ENCODE results near the gene PITX1. TPM values are rescaled to one million over a fixed set of nuclear protein-coding genes. Genes with fewer than 3 reads are reported as not detected.

PITX1 gene
- total RNA-seq, 2 donors from 2014 or later: not detected

DNA sequence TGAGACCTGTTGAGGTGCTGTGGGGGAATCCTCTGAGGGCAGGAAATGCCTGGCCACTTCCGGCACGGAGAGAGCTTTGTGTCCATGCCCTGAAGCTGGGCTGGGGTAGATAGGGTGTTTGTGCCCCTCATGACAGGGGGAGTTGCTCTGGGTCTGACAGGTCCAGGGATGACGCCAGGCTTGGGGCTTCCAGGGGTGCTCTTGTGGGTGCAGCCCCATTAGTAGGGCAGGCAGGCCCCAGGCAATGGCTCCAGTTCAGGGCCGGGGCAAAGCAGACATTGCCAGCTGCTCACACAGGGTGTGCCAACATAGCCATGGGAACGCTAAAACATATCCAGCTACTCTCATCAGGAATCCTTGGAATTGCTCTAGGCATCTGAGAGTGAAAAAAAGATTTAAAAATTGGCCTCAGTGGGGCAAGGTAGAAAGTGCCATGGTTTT is 21.1 kb downstream of the PITX1 start:
- no peaks in the 10 kb centered on the region for H3K9me3 ChIP-seq
- intact Hi-C loops (cut with DNase I): no loop called here
- peaks cover 16% of the 10 kb centered on the region for H3K4me1 ChIP-seq
- no peaks in the 10 kb centered on the region for H3K36me3 ChIP-seq (replicated peaks in 1 of 2; ENCODE audit: insufficient read depth in 1 of 2, low read depth in 2 of 2)
- WGBS, 2 donors: 52 to 66% methylated on average over 4 to 5 of the region's 5 CpGs
- H3K27ac ChIP-seq: no peak overlapping the region
- TF ChIP-seq POLR2A (IDR thresholded peaks at IDR 0.05): no peak
- no peak overlapping the region for H3K4me3 ChIP-seq
- no peaks in the 10 kb centered on the region for H3K27me3 ChIP-seq
- DNase-seq: no peak
- no peak for ATAC-seq

DNA sequence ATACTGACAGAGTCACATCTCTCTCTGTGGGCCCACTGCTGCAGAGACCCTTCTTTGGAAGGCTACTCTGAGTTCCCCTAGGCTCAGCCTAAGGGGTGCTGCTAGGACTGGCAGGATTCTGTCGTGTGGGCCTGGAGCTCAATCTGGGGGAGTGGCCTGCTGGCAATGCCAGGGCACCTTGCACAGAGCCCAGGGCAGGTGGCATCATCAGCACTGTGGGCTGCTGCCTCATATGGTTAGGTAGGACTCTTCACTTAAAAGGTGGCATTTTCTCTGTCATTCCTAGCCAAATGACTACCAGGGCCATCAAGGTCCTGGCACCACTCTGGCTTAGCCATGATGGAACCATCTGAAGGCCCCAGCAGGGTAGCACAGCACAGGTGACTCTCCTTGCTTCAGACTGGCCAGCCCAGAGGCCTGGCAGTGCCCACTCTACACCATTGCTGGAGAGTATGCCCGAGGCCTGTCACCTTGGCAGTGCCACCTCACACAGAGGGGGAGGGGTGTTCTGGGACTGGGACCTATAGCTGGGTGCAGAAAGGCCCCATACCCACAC is 21.9 kb downstream of the PITX1 start:
- no peaks in the 10 kb centered on the region for H3K9me3 ChIP-seq
- H3K36me3 ChIP-seq (replicated peaks in 1 of 2; ENCODE audit: insufficient read depth in 1 of 2, low read depth in 2 of 2): no peaks in the 10 kb centered on the region
- no peaks in the 10 kb centered on the region for H3K27me3 ChIP-seq
- TF ChIP-seq POLR2A (IDR thresholded peaks at IDR 0.05): no peak
- TF ChIP-seq, protein P1, sequence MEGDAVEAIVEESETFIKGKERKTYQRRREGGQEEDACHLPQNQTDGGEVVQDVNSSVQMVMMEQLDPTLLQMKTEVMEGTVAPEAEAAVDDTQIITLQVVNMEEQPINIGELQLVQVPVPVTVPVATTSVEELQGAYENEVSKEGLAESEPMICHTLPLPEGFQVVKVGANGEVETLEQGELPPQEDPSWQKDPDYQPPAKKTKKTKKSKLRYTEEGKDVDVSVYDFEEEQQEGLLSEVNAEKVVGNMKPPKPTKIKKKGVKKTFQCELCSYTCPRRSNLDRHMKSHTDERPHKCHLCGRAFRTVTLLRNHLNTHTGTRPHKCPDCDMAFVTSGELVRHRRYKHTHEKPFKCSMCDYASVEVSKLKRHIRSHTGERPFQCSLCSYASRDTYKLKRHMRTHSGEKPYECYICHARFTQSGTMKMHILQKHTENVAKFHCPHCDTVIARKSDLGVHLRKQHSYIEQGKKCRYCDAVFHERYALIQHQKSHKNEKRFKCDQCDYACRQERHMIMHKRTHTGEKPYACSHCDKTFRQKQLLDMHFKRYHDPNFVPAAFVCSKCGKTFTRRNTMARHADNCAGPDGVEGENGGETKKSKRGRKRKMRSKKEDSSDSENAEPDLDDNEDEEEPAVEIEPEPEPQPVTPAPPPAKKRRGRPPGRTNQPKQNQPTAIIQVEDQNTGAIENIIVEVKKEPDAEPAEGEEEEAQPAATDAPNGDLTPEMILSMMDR (IDR thresholded peaks at IDR 0.05): no peak
- WGBS, 2 donors: 91 to 100% methylated on average over 1 to 2 of the region's 2 CpGs
- DNase-seq: no peak
- H3K4me1 ChIP-seq: peaks cover 16% of the 10 kb centered on the region
- ATAC-seq: no peak
- H3K4me3 ChIP-seq: no peak overlapping the region
- H3K27ac ChIP-seq: no peak overlapping the region
- intact Hi-C loops (cut with DNase I): no loop called here

DNA sequence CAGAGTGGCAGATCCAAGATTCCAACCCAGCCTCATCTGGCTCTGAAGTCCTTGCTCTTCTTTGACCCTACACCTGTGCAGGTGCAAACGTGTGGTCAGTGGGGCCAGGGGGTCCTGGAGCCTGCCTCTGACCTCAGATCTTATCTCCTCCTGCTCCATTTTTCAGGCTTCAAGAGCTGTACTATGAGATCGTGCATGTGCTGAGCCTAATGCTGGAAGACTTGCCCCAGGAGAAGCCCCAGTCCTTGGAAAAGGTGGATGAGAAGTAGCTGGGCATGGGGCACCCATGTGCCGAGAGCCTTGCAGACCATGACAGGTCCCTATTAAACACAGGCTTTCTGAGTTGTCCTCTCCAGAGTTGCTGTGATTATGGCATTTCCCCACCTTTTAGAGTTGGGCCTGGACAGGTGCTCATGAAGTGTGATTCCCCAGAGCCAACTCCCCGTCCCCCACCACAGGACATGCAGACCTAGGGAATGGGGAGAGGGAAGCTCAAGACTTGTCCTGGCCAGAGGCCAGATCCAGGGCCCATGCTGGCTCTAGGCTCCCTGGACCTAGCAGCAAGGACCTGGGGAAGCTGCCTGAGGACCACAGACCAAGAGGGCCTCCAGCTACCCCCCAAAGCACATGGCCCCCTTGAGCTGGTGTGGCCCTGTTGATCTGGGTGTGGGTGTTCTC is 22.5 kb downstream of the PITX1 start:
- Histone ChIP-seq H3K27ac (no peak overlapping the region), H3K9me3 (no peaks in the 10 kb centered on the region), H3K27me3 (no peaks in the 10 kb centered on the region), H3K4me3 (no peak overlapping the region), H3K4me1 (peaks cover 16% of the 10 kb centered on the region), H3K36me3 (replicated peaks in 1 of 2; ENCODE audit: insufficient read depth in 1 of 2, low read depth in 2 of 2) (no peaks in the 10 kb centered on the region)
- no peak for DNase-seq
- intact Hi-C loops (cut with DNase I): no loop called here
- TF ChIP-seq, protein P1 (IDR thresholded peaks at IDR 0.05): no peak
- TF ChIP-seq POLR2A (IDR thresholded peaks at IDR 0.05): no peak
- ATAC-seq: no peak
- WGBS, 2 donors: 87 to 92% methylated on average over 2 to 4 of the region's 4 CpGs

DNA sequence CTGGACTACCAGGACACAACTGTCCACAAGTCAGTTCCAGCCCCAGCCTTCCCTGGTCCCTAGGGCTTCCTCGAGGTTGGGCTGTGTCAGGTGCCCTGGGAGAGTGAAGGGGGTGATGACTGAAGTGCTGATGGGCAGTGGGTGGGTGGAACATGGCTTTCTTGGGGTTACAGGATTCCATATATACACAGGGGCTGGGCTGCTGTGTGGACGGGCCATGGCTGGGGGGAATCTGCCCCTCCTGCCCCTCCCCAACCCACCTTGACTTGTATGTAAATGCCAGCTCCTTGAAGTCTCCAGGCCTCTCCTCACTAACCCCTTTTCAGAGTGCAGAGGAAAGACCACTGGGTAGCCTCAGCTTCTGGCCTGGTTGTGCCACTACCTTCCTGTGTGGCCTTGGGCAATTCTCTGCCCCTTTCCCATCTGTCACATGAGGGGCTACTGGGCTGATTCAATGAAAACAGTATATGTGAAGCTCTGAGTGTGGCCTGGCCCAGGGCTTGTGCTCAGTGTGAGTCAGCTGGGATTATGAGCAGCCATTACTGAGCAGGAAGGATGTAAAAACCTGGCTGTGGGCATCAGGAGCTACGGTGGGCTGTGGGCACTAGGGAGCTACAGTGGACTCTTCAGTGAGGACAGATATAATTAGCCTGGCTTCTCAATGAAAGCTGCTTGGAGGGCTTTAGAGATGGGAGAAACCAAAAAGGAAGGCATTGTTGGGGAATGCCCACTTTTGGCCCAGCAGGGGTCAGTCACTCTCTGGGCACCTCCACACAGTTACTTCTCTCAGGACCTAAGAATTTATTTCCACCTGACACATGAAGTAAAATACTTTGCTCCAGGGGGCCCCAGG is 23.3 kb downstream of the PITX1 start:
- no peak for DNase-seq
- no peak overlapping the region for H3K4me3 ChIP-seq
- ATAC-seq: no peak
- no peaks in the 10 kb centered on the region for H3K9me3 ChIP-seq
- no peaks in the 10 kb centered on the region for H3K27me3 ChIP-seq
- H3K4me1 ChIP-seq: peaks cover 16% of the 10 kb centered on the region
- WGBS, 2 donors: 90 to 91% methylated on average over 3 of the region's 3 CpGs
- no peak overlapping the region for H3K27ac ChIP-seq
- intact Hi-C loops (cut with DNase I): no loop called here
- TF ChIP-seq POLR2A (IDR thresholded peaks at IDR 0.05): no peak
- TF ChIP-seq, protein P1 (IDR thresholded peaks at IDR 0.05): no peak
- H3K36me3 ChIP-seq (replicated peaks in 1 of 2; ENCODE audit: insufficient read depth in 1 of 2, low read depth in 2 of 2): no peaks in the 10 kb centered on the region
